Activated gamma-delta T cell treated with anti-CD3 and anti-CD28 coated beads, Interleukin-2, amount 50 U/mL, for 16 hours (primary cell): ENCODE results near the gene SPNS2.

Experiments
- DNase-seq: peaks from one replicate; pipeline ENCODE4 v3.0.0-alpha.2; 2020; ENCODE audit warnings: low read depth

SPNS2 gene

GRCh38 chr17:4520060-4520893 lies 21.6 kb downstream of the SPNS2 start:
- no peak for DNase-seq

DNA sequence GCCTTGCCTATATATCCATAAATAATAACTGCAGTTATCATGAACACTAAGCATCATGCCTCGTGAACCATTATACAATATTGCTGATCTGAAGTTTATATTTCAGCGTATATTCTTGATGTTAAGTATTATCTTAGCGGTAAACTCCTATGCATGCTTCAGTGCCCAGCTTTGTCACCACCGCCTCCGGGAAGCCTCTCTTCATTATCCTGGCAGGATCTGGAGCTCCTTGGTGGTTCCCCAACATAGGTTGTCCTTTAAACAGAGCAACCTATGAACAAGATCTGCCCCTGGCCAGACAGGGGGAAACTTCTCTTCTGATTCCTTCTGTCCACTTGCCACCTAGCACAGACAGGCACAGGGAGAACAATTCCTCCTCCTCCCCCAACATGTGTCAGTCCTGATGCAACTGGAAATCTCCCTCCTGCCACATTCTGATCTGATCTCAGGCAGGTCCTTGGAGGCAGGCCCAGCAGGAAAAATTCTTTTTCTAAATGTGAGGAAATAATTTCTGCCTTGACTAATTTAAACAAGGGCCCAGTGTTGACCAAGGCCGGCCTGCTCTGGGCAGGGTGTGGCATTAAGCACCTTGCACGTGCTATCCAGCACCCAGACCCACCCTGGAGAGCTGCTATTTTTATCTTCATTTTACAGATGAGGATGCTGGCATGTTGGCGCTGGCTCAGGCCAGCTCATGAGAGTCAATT lies 22.4 kb downstream of the SPNS2 start:
- no peak for DNase-seq

GRCh38 chr17:4522661-4523060 lies 24.0 kb downstream of the SPNS2 start:
- no peak for DNase-seq

- DNase-seq, result no peak
Observed at GRCh38 chr17:4523946-4524345, 25.3 kb downstream of the SPNS2 start.

- DNase-seq, result no peak
Observed at GRCh38 chr17:4525691-4526397, 27.2 kb downstream of the SPNS2 start.

DNA sequence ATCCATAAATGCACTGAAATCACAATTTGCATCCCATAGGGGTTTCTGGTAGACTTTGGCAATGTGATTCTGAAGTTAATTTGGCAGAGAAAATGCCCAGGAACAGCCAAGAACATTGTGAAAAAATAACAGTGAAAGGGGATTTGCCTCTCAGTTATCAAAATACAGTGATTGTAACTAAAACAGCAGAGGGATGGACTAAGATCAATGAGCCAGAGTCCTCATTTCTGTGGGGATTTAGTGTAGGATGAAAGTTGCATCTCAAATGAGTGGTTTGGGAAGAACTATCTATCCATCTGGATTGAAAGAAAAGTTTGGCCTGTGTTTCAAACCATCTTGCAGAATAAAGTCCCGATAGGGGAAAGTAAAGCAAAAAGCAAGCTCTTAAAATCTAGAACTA lies 28.5 kb downstream of the SPNS2 start:
- no peak for DNase-seq

- DNase-seq, result no peak
Observed at GRCh38 chr17:4527566-4528125, 29.0 kb downstream of the SPNS2 start.

- DNase-seq, result no peak
Observed at GRCh38 chr17:4529533-4530152, 31.0 kb downstream of the SPNS2 start.

GRCh38 chr17:4530799-4531730 lies 32.4 kb downstream of the SPNS2 start:
- no peak for DNase-seq

DNA sequence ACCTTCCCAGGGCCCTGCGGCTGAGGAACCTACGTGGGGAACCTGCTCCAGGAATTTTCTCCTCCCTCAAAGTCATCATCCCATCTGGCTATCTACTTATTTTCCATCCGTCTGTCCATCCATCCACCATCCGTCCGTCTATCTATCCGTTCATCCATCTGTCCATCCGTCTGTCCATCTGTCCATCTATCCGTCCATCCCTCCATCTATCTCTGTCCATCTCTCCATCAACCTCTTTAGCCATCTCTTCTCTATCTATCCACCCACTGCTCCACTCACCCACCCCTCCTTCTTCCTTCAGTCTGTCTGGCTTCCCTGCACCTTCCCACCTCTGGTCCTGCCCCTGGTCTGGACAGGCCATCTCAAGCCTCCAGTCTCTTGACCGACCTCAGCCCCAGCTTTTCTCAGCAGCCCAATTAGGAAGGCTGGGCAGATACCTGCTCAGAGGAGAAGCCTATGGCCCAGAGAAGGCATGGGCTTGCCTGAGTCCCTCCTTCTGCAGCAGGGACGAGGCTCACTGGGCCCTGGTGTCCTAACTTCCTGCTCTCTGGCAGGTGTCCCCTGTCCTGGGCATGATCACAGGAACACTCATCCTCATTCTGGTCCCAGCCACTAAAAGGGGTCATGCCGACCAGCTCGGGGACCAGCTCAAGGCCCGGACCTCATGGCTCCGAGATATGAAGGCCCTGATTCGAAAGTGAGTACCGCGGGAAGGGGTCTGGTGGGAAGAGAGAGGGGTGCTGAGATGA lies 33.5 kb downstream of the SPNS2 start:
- no peak for DNase-seq

GRCh38 chr17:4532860-4533522 lies 34.3 kb downstream of the SPNS2 start:
- no peak for DNase-seq

- DNase-seq, result no peak
Observed at GRCh38 chr17:4533523-4534504, 35.1 kb downstream of the SPNS2 start.

- DNase-seq, result no peak
Observed at GRCh38 chr17:4534515-4534914, 35.8 kb downstream of the SPNS2 start.

- no peak for DNase-seq
Observed at GRCh38 chr17:4534928-4535666, 36.4 kb downstream of the SPNS2 start.

- DNase-seq, result no peak
Observed at GRCh38 chr17:4535667-4536258, 37.1 kb downstream of the SPNS2 start.

DNA sequence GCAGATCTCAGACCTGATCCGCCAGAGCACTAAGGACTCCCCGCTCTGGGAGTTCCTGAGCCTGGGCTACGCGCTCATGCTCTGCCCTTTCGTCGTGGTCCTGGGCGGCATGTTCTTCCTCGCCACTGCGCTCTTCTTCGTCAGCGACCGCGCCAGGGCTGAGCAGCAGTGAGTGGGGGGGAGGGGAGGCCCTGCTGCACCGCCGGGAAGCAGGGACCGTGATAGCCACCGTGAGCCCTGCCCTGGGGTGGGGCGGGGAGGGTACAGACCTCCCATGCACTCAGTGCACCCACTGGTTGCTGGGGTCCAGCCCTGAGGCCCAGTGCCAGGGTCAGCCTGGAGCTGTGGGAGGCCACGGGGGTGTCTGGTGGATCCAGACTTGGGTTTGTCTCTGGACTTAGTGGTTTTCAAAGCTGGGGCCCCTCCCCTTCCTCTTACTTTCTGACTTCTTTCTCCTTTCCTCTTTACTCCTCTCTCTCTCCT lies 37.6 kb downstream of the SPNS2 start:
- DNase-seq, result no peak

DNA sequence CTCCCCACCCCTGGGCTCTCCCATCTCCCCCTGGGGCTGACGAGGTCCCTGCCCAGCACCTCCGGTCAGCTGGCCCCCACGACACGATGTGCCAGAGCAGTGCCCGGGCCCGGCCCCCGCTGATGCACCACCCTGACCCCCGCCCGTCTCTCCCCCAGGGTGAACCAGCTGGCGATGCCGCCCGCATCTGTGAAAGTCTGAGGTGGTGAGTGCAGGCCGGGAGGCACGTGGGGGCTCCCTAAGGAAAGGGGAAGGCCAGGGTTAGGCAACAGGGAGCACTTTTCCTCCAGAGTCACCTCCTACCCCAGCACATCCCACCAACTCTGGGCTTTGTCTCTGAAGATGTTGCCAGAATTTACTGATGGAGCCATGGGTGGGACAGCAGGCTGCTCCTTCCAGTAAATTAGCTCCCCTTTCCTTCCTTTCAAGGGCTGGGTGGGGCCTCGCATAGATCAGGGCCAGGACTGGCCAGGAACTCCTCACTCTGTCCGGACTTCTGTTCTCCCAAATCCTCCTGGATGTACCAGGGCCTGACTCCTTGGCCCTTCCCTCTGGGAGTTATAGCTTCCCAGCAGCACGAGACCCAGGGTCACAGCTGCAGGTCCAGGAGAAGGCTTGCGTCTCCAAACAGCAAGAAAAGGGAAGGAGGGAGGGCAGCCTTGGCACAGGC lies 38.2 kb downstream of the SPNS2 start:
- DNase-seq, result no peak
